Measurements from ENCODE around the gene TUBB4A.
"Not testable (repeated sequence)": the region's sequence is repeated elsewhere in the genome, so short reads cannot be mapped to it uniquely, and the experiment has no call there.

The TUBB4A gene

DNA sequence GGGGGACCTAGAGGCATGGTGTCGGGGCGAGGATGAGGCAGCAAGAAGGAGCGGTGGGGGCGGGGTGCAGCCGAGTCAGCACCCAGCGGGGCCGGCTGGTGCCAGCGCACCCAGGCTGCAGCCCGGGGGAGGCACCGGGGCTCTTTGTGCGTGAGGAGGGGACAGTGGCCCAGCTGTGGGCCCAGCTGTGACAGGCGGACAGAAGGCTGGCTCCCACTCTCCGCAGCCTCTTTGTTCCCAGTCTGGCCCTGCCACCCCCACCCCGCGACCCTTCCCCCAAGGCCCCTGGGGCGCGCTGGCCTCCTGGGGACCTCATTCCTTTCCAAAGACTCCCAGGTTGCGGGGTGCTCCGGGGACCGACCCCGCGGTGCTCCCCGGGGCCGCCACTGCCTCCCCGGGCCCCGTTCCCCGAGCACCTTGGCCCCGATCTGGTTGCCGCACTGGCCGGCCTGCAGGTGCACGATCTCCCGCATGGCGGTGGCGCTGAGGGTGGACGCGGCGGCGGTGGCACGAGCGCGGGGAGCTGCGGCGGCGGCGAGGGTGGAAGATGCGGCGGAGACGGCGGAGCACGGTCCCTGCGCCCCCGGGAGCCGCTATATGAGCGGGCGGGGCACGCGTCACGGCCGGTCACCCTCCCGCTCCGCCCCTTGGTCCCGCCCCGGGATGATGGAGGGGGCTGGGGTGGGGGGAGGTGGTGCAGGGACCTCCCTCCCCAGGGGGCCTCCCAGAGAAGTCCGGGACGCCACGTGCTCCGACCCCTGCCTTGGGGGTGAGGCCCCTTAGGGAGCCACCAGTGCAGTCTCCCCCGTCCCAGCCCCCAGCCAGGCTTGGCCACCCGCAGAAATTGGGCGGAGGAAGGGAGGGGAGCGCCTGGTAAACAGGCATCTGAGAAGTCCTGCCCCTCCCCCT is at the start of gene TUBB4A:
Gene TUBB4A (minus strand): TSS at position 570 of the 909 bp plus-strand sequence. CDS start 97 bp downstream, at position 473.
- DNase-seq = peak; percentile 57
- in situ Hi-C loops (cut with MboI; ENCODE audit: low pct_unique_long_range_greater_than_20kb, low sequenced_read_pairs) = no loop called here

DNA sequence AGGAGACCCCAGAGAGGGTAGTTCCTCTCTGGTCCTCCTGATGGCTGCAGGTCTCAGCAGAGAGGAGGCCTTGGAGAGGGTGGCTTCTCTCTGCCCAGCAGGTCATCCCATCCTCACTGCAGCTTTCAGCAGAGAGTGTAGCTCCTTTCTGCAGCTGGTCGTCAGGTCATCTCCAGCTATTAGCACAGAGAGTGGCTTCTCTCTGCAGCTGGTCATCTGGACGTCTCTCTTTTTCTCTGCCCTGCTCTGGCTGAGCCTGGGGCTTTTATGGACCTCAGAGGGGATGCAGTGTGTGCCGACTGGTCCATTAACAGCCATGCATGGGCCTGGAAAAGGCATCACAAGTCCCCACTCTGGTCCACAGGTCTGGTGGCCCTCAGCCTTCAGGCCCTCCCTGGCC is 49.0 kb upstream of the TUBB4A start:
- in situ Hi-C loops (cut with MboI; ENCODE audit: low pct_unique_long_range_greater_than_20kb, low sequenced_read_pairs) = no loop called here

DNA sequence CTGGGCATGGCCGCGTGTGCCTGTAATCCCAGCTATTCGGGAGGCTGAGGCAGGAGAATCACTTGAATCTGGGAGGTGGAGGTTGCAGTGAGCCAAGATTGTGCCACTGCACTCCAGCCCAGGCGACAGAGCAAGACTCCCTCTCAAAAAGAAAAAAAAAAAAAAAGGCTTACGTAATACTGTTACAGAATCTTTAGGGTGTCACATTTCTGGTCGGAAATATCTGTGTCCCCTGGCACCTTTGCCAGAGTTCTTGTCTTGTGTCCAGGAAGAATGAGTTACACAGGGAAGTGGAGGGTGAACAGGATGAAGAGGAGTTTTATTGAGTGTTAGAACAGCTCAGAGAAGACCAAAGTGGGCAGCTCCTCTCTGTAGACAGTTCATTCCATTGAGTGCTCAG is 48.6 kb upstream of the TUBB4A start:
- DNase-seq; in situ Hi-C loops (cut with MboI; ENCODE audit: low pct_unique_long_range_greater_than_20kb, low sequenced_read_pairs): not testable (repeated sequence)

More for the DNA sequence above, 49.0 kb upstream of the TUBB4A start:
- DNase-seq = no peak

DNA sequence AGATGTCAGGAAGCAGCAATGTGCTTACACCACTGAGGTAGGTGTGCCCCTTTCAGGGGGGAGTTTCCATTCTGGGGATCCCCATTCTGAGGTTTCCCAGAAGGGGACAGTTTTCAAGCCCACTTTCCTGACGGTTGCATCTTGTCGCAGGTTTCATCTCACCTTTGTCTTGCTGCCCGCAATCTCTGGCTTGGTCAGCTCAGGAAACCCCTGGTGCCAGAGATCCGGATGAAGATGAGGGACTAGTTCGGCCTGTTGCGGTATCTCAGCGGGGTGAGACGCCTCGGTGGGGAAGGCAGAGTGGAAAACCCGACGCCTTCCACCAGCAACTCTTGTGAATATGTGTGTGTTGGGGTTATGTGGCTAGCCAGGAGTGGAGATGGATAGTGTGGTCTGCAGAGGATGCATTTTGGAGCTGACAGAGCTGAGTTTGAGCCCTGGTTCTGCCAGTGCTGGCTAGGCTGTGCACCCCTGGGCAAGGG is 41.8 kb upstream of the TUBB4A start:
- no peak for DNase-seq
- in situ Hi-C loops (cut with MboI; ENCODE audit: low pct_unique_long_range_greater_than_20kb, low sequenced_read_pairs) = no loop called here

DNA sequence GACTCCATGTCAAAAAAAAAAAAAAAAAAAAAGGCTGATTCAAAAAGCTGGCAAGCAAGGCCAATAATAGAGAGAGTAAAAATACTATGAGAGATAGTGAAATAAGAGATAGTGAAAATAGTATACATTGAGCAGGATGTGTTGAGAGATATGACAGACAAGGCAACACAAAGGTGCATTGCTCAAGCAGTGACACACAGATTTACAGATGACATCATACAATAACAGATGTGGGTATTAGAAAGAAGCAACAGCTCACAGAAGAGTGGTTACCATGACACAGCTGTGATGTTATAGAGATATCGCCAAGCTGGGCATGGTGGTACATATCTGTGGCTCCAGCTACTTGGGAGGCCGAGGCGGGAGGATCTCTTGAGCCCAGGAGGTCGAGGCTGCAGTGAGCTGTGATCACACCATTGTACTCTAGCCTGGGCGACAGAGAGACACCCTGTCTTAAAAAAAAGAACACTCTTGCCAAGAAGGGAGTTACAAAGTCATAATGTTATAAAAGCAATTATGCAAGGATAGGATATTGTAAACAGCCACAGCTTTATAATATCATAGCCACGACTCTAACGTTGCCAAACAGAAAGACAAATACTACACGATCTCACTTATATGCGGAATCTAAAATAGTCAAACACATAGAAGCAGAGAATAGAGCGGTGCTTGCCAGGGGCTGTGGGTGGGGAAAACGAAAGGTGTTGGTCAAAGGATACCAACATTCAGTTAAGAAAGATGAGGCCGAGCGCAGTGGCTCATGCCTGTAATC is 39.0 kb upstream of the TUBB4A start:
- in situ Hi-C loops (cut with MboI; ENCODE audit: low pct_unique_long_range_greater_than_20kb, low sequenced_read_pairs) = no loop called here
- DNase-seq = no peak

GRCh38 chr19:6539514-6539913 is 37.4 kb upstream of the TUBB4A start:
- in situ Hi-C loops (cut with MboI; ENCODE audit: low pct_unique_long_range_greater_than_20kb, low sequenced_read_pairs) = no loop called here
- DNase-seq = no peak

DNA sequence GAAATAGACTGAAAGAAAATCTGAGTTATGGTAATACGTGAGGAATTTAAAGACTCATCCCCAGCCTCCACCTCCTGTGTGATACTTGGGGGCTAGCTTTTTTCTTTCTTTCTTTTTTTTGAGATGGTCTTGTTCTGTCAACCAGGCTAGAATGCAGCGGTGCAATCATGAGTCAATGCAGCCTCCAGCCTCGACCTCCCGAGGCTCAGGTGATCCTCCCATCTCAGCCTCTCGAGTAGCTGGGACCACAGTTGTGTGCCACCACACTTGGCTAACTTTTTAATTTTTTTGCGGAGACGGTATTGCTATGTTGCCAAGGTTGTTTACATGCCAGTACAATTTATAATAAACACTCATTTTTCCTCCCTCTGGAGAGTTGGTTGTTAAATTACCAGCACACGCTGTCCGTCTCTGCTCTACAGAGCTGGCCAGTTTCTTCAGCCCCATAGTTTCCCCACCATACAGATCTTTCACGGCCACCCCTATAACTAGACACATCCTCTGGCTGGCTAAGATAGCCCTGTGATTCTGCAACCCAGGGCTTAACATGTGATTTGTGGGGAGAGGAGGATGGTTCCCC is 33.5 kb upstream of the TUBB4A start:
- in situ Hi-C loops (cut with MboI; ENCODE audit: low pct_unique_long_range_greater_than_20kb, low sequenced_read_pairs) = no loop called here
- DNase-seq = no peak

- in situ Hi-C loops (cut with MboI; ENCODE audit: low pct_unique_long_range_greater_than_20kb, low sequenced_read_pairs) = no loop called here
- no peak for DNase-seq
Observed at GRCh38 chr19:6534451-6535093, 32.5 kb upstream of the TUBB4A start.

- in situ Hi-C loops (cut with MboI; ENCODE audit: low pct_unique_long_range_greater_than_20kb, low sequenced_read_pairs) = no loop called here
Observed at GRCh38 chr19:6533746-6534418, 31.8 kb upstream of the TUBB4A start.

DNA sequence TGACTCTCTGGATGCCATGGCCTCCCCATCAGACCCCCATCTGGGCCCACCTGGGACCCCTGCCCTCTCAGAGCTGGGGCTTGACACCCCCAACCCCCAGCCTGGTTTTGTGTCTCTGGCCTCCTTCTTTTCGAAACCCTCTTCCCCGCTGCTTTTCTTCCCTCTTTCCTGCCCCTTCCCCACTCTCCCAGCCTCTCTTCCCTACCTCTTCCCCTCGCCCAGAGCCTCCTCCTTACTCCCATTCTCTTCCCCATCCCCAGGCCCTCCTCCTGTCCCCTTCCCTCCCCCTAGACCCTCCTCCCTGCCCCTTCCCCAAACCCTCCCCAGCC is 30.9 kb upstream of the TUBB4A start:
- in situ Hi-C loops (cut with MboI; ENCODE audit: low pct_unique_long_range_greater_than_20kb, low sequenced_read_pairs) = no loop called here

More at GRCh38 chr19:6533746-6534418, 31.8 kb upstream of the TUBB4A start:
- no peak for DNase-seq

GRCh38 chr19:6532244-6532999 is 30.3 kb upstream of the TUBB4A start:
- peak; percentile 72 for DNase-seq
- in situ Hi-C loops (cut with MboI; ENCODE audit: low pct_unique_long_range_greater_than_20kb, low sequenced_read_pairs) = no loop called here

More for the DNA sequence above, 30.9 kb upstream of the TUBB4A start:
- DNase-seq = no peak

DNA sequence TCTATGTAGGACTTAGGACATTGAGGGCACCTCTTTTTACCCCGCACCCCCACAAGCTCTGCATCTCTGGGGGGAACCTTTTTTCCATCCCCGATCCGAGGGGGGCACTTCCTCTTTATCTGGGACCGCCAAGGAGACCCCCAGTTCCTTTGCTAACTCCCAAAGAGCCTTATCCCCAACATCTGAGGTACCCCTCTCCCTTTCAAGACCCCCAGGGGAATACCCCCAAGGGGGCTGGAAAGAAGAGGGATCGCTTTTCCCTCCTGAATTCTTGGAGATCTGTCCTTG is 29.8 kb upstream of the TUBB4A start:
- in situ Hi-C loops (cut with MboI; ENCODE audit: low pct_unique_long_range_greater_than_20kb, low sequenced_read_pairs) = no loop called here
- no peak for DNase-seq

GRCh38 chr19:6531163-6531955 is 29.2 kb upstream of the TUBB4A start:
- DNase-seq = no peak
- in situ Hi-C loops (cut with MboI; ENCODE audit: low pct_unique_long_range_greater_than_20kb, low sequenced_read_pairs) = no loop called here

GRCh38 chr19:6530386-6531162 is 28.5 kb upstream of the TUBB4A start, which contains the start of gene TNFSF9:
Gene TNFSF9, plus strand, starts transcription at chr19:6531026. Its CDS starts 11 bp downstream, at chr19:6531037.
- in situ Hi-C loops (cut with MboI; ENCODE audit: low pct_unique_long_range_greater_than_20kb, low sequenced_read_pairs) = no loop called here
- DNase-seq = peak; percentile 89

DNA sequence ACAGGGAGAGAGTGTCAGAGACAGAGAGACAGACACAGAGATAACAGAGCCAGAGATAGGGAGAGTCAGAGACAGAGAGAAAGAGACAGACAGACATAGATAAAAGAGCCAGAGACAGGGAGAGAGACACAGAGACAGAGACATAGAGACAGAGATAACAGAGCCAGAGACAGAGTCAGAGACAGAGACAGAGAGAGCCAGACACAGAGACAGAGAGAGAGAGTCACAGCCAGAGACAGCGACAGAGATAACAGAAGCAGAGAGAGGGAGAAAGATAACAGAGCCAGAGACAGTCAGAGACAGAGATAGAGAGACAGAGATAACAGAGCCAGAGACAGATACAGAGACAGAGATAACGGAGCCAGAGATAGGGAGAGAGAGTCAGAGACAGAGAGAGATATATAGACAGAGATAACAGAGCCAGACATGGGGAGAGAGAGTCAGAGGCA is 27.9 kb upstream of the TUBB4A start:
- in situ Hi-C loops (cut with MboI; ENCODE audit: low pct_unique_long_range_greater_than_20kb, low sequenced_read_pairs) = no loop called here

GRCh38 chr19:6529351-6529750 is 27.2 kb upstream of the TUBB4A start:
- no peak for DNase-seq

More for the DNA sequence above, 27.9 kb upstream of the TUBB4A start:
- DNase-seq = no peak

More at GRCh38 chr19:6529351-6529750, 27.2 kb upstream of the TUBB4A start:
- in situ Hi-C loops (cut with MboI; ENCODE audit: low pct_unique_long_range_greater_than_20kb, low sequenced_read_pairs) = no loop called here

All from KBM-7 (cell line).